ENCODE measurements around the gene FOXP1. TPM values are rescaled to one million over a fixed set of nuclear protein-coding genes. Genes with fewer than 3 reads are reported as not detected.

Gene FOXP1
- polyA plus RNA-seq, 1 donor (not counting 4 experiments of a cell fraction or from before 2014, with no cell fraction given) = 14.6 TPM

GRCh38 chr3:71208211-71209095, 375.1 kb downstream of the FOXP1 start:
- Histone ChIP-seq H3K9me3 (ENCODE audit: control insufficient read depth, low read depth, low read length) (no peaks in the 10 kb centered on the region), H3K4me1 (ENCODE audit: control insufficient read depth, extremely low read depth, insufficient read depth, low read length) (no peaks in the 10 kb centered on the region), H3K9ac (ENCODE audit: control insufficient read depth, extremely low read depth, insufficient read depth, low read length) (no peak overlapping the region), H3K4me2 (ENCODE audit: control insufficient read depth, extremely low read depth, insufficient read depth, low read depth, low read length) (no peak overlapping the region), H3K27ac (ENCODE audit: control insufficient read depth, insufficient read depth, low read length) (no peak overlapping the region), H3K4me3 (ENCODE audit: control insufficient read depth in 2 of 3, extremely low read depth in 1 of 3, insufficient read depth in 2 of 3, low read depth in 1 of 3, low read length in 3 of 3) (no peak overlapping the region), H3K36me3 (ENCODE audit: control insufficient read depth in 2 of 2, extremely low read depth in 1 of 2, insufficient read depth in 2 of 2, low read length in 2 of 2) (no peaks in the 10 kb centered on the region), H3K27me3 (ENCODE audit: control insufficient read depth, extremely low read depth, insufficient read depth, low read length) (no peaks in the 10 kb centered on the region), H2AFZ (ENCODE audit: control insufficient read depth, low read length) (no peak overlapping the region), H3K79me2 (ENCODE audit: control insufficient read depth, insufficient read depth, low read length) (no peaks in the 10 kb centered on the region), H4K20me1 (ENCODE audit: control insufficient read depth, extremely low read depth, insufficient read depth, low read length) (no peaks in the 10 kb centered on the region), H3K9me1 (ENCODE audit: control insufficient read depth, extremely low read depth, insufficient read depth, low read length) (no peaks in the 10 kb centered on the region)
- DNase-seq (ENCODE audit: low read depth, low spot score) (no peak), FAIRE-seq (no peak)
- no peak for TF ChIP-seq EZH2 (IDR thresholded peaks at IDR 0.05; ENCODE audit: low read length)
- no peak for TF ChIP-seq CTCF (optimal IDR thresholded peaks at IDR 0.05 in 1 of 3, IDR thresholded peaks at IDR 0.05 in 1 of 3, conservative IDR thresholded peaks at IDR 0.05 in 1 of 3; ENCODE audit: extremely low read depth in 1 of 3, insufficient read depth in 2 of 3, low read length in 3 of 3)
- dilution Hi-C loops (cut with MboI; ENCODE audit: extremely low pct_ligation_motif_present, low sequenced_read_pairs) = no loop called here

GRCh38 chr3:71207632-71208031, 375.9 kb downstream of the FOXP1 start:
- dilution Hi-C loops (cut with MboI; ENCODE audit: extremely low pct_ligation_motif_present, low sequenced_read_pairs) = no loop called here
- H3K27me3 ChIP-seq (ENCODE audit: control insufficient read depth, extremely low read depth, insufficient read depth, low read length) = no peaks in the 10 kb centered on the region
- H3K9ac ChIP-seq (ENCODE audit: control insufficient read depth, extremely low read depth, insufficient read depth, low read length) = no peak overlapping the region
- no peaks in the 10 kb centered on the region for H3K9me3 ChIP-seq (ENCODE audit: control insufficient read depth, low read depth, low read length)
- FAIRE-seq (no peak), DNase-seq (ENCODE audit: low read depth, low spot score) (no peak)
- H3K79me2 ChIP-seq (ENCODE audit: control insufficient read depth, insufficient read depth, low read length) = no peaks in the 10 kb centered on the region
- no peak overlapping the region for H3K27ac ChIP-seq (ENCODE audit: control insufficient read depth, insufficient read depth, low read length)
- no peak for TF ChIP-seq CTCF (optimal IDR thresholded peaks at IDR 0.05 in 1 of 3, IDR thresholded peaks at IDR 0.05 in 1 of 3, conservative IDR thresholded peaks at IDR 0.05 in 1 of 3; ENCODE audit: extremely low read depth in 1 of 3, insufficient read depth in 2 of 3, low read length in 3 of 3)
- no peak for TF ChIP-seq EZH2 (IDR thresholded peaks at IDR 0.05; ENCODE audit: low read length)
- H3K4me3 ChIP-seq (ENCODE audit: control insufficient read depth in 2 of 3, extremely low read depth in 1 of 3, insufficient read depth in 2 of 3, low read depth in 1 of 3, low read length in 3 of 3) = no peak overlapping the region
- H3K4me2 ChIP-seq (ENCODE audit: control insufficient read depth, extremely low read depth, insufficient read depth, low read depth, low read length) = no peak overlapping the region
- no peaks in the 10 kb centered on the region for H4K20me1 ChIP-seq (ENCODE audit: control insufficient read depth, extremely low read depth, insufficient read depth, low read length)
- H2AFZ ChIP-seq (ENCODE audit: control insufficient read depth, low read length) = no peak overlapping the region
- H3K9me1 ChIP-seq (ENCODE audit: control insufficient read depth, extremely low read depth, insufficient read depth, low read length) = no peaks in the 10 kb centered on the region
- H3K4me1 ChIP-seq (ENCODE audit: control insufficient read depth, extremely low read depth, insufficient read depth, low read length) = no peaks in the 10 kb centered on the region
- H3K36me3 ChIP-seq (ENCODE audit: control insufficient read depth in 2 of 2, extremely low read depth in 1 of 2, insufficient read depth in 2 of 2, low read length in 2 of 2) = no peaks in the 10 kb centered on the region

Measured in keratinocyte (primary cell).